SK-MEL-5 (cell line): Measurements from ENCODE around the gene NDRG4. TPM values are rescaled to one million over a fixed set of nuclear protein-coding genes. Genes with fewer than 3 reads are reported as not detected.

Experiments used
- DNase-seq: peaks from one replicate; pipeline ENCODE4 v3.0.0-alpha.2; 2016; ENCODE audit warnings: low read depth, low spot score
- in situ Hi-C: cut with HindIII; loops from 2 replicates; pipeline ENCODE4 v1.10.0; 2016; ENCODE audit warnings: low sequenced_read_pairs, high pct_unique_total_duplicates, low pct_unique_long_range_greater_than_20kb
- small RNA-seq, 2 experiments: library from RNA; depleted of rRNA; stranded (forward); fragments of <200 nt; gene quantifications; one replicate each; pipeline ENCODE3, GENCODE V24; 2014
- total RNA-seq: library from RNA; depleted of rRNA; stranded (reverse); fragments of >200 nt; shearing (Covaris generic); gene quantifications from 2 replicates; pipeline ENCODE4 v1.2.3, GENCODE V29; 2014; rRNA removed

The NDRG4 gene
- total RNA-seq, 1 experiment from 2014 or later: 0.05 TPM

- peak; percentile 4 for DNase-seq
- in situ Hi-C loops: no loop called here
These were observed 56.7 kb downstream of the NDRG4 start for GRCh38 chr16:58556678-58557077.

Small RNA genes within 50 kb of the gene (small RNA-seq; reads per million reads assigned to genes)
- gene RNU6-103P (0 reads per million in 2 experiments), gene SNORA46 (22.5 to 37.9 reads per million in 2 experiments), gene SNORA50A (0 reads per million in 2 experiments)

Other genes with a start within 250 kb of the NDRG4 start
- gene PRSS54, start 205.1 kb upstream of the NDRG4 start, total RNA-seq: not detected in 2 replicates
- 10.4 and 12.8 TPM in 2 replicates for gene GINS3, start 107.7 kb upstream of the NDRG4 start, total RNA-seq
- 1.3 TPM in 2 replicates for gene SETD6, start 15.4 kb downstream of the NDRG4 start, total RNA-seq
- 118 and 121 TPM in 2 replicates for gene CNOT1, start 129.7 kb downstream of the NDRG4 start, total RNA-seq
- gene SLC38A7, start 184.6 kb downstream of the NDRG4 start, total RNA-seq: 23.4 and 30.3 TPM in 2 replicates
- gene GOT2, start 234.2 kb downstream of the NDRG4 start, total RNA-seq: 50.1 and 51.1 TPM in 2 replicates